ENCODE results near the gene UGT1A10. TPM values are rescaled to one million over a fixed set of nuclear protein-coding genes. Genes with fewer than 3 reads are reported as not detected.

UGT1A10 gene
- total and polyA plus RNA-seq, 2 of the 13 experiments (the other 11 are each of a cell fraction or from before 2014, with no cell fraction given): not detected

GRCh38 chr2:233745073-233745755, 109.0 kb downstream of the UGT1A10 start (continued):
- TF ChIP-seq HNF1A (IDR thresholded peaks at IDR 0.05; ENCODE audit: low read depth) (peak; percentile 99), HNF1A (CRISPR knock-in tag; IDR thresholded peaks at IDR 0.05; ENCODE audit: borderline replicate concordance) (peak; percentile 99), CBX1 (IDR thresholded peaks at IDR 0.05; ENCODE audit: low read depth) (no peak), KDM3A (CRISPR knock-in tag; IDR thresholded peaks at IDR 0.05; ENCODE audit: low read depth) (peak; percentile 70; the same call in 1 of the 2 replicates), TFDP2 (CRISPR knock-in tag; IDR thresholded peaks at IDR 0.05) (peak; percentile 52), ZNF282 (IDR thresholded peaks at IDR 0.05; ENCODE audit: partially characterized antibody) (no peak), NCOA2 (CRISPR knock-in tag; IDR thresholded peaks at IDR 0.05) (peak; percentile 93), RCOR2 (CRISPR knock-in tag; IDR thresholded peaks at IDR 0.05) (peak; percentile 96), ARHGAP35 (CRISPR knock-in tag; IDR thresholded peaks at IDR 0.05; ENCODE audit: borderline replicate concordance) (no peak), MTF2 (CRISPR knock-in tag; IDR thresholded peaks at IDR 0.05; ENCODE audit: borderline replicate concordance) (0 out of 2 replicates have a peak, but pooled peaks have one; percentile 40), ZNF160 (CRISPR knock-in tag; IDR thresholded peaks at IDR 0.05) (peak; percentile 54), ELF4 (CRISPR knock-in tag; IDR thresholded peaks at IDR 0.05; ENCODE audit: borderline replicate concordance) (no peak; the same call in 1 of the 2 replicates), TIGD3 (CRISPR knock-in tag; IDR thresholded peaks at IDR 0.05; ENCODE audit: borderline replicate concordance) (0 out of 2 replicates have a peak, but pooled peaks have one; percentile 72), ZNF10 (CRISPR knock-in tag; IDR thresholded peaks at IDR 0.05; ENCODE audit: borderline replicate concordance, low read depth) (no peak), ZNF235 (CRISPR knock-in tag; IDR thresholded peaks at IDR 0.05; ENCODE audit: borderline replicate concordance) (0 out of 2 replicates have a peak, but pooled peaks have one; percentile 25)
- TF ChIP-seq, protein P1, sequence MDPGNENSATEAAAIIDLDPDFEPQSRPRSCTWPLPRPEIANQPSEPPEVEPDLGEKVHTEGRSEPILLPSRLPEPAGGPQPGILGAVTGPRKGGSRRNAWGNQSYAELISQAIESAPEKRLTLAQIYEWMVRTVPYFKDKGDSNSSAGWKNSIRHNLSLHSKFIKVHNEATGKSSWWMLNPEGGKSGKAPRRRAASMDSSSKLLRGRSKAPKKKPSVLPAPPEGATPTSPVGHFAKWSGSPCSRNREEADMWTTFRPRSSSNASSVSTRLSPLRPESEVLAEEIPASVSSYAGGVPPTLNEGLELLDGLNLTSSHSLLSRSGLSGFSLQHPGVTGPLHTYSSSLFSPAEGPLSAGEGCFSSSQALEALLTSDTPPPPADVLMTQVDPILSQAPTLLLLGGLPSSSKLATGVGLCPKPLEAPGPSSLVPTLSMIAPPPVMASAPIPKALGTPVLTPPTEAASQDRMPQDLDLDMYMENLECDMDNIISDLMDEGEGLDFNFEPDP (CRISPR knock-in tag; conservative IDR thresholded peaks at IDR 0.05): no peak
